Stimulated activated CD4-positive, alpha-beta T cell treated with anti-CD3 and anti-CD28 coated beads, Interleukin-4, amount 100 ng/mL, for 1 hour (primary cell): ENCODE data around the gene CYFIP1.

Source experiments
- DNase-seq: peaks from one replicate; pipeline ENCODE4 v3.0.0-alpha.2; 2020

Gene CYFIP1

GRCh38 chr15:22967084-22967770 is 12.9 kb downstream of the CYFIP1 start:
- no peak for DNase-seq

DNA sequence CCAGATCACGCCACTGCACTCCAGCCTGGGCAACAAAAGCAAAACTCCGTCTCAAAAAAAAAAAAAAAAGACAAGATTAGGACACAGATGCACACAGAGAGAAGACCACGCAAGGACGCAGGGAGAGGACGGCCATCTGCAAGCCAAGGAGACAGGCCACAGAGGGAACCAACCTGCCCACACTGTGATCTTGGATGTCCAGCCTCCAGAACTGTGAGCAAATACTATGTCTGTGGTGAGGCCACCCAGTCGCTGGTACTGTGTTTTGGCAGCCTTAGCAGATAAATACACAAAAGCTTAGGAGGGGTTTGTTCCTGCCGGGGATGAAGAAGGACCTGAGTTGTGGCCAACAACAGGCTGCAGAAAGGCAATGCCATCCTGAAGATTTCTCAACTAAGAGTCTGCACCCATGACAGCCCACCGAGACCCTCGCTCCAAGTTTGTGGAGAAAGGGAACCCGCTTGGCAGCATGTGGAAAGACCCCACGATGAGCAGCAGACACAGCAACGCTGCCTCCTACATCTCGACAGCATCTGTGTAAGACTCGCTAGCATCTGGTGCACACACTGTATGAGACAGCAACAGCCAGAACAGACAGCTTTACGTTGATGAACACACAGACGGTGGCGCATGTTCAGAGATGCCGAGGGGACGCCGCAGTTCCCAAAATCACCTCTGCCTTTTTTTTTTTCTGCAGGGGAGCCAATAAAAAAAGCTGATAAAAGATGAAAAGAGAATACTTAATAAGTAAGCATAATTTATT is 13.7 kb downstream of the CYFIP1 start:
- DNase-seq: no peak

DNA sequence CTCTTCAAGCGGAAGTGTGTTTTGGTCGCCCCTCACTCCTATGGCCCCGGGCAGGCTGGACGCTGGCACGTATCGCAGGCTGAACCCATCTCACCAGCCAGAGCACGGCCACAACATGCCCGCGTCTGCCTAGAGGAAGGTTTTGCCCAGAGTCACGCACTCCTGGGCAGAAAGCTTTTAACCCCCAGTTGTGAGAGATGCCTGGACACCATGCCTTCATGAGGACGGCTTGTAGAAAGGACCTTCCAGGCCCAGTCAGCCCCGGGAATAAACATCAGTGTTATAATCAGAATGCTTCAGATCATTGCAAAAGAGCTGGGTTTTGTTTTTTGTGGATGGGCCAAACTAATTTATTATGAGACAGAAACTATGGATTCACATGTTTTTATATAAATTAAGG is 16.5 kb downstream of the CYFIP1 start:
- no peak for DNase-seq

- no peak for DNase-seq
These were observed 17.6 kb downstream of the CYFIP1 start for GRCh38 chr15:22962611-22963010.

DNA sequence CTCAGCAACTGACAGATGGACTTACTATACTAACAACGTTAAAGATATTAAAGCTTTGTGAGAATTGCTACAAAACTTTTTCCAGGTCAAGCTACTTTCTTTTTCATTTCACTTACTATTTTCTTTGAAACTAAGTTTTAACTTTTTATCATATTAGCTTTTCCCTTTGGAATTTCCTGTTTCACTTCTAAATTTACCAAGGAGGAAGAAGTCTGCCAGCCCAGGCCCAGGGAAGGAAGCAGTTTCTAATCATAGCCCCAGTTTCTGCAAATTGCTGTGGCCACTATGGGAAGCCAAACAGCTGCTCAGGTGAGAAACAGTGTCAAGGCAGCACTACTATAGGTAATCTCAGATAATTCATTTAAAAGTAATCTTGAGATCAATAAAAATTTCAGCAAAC is 18.4 kb downstream of the CYFIP1 start:
- DNase-seq: no peak

GRCh38 chr15:22960556-22960955 is 19.6 kb downstream of the CYFIP1 start:
- DNase-seq: no peak

DNA sequence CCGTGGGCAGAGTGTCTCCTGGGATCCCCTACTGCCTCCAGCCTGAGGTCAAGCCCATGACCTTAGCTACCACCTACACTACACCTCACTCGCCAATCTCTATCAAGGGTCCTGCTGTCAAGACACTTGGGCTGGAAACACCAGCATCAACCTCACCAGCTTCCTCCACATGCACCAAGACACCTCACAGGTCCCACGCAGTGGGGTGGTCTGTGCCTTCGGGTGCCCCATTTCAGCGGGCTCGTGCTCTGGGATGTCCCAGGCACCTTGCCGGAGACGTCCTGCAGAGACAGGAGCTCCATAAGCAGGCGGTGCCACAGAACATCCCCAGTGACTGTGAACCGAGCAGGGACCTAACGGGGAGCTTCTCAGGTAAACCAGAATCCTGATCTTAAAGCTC is 20.0 kb downstream of the CYFIP1 start:
- DNase-seq: no peak

DNA sequence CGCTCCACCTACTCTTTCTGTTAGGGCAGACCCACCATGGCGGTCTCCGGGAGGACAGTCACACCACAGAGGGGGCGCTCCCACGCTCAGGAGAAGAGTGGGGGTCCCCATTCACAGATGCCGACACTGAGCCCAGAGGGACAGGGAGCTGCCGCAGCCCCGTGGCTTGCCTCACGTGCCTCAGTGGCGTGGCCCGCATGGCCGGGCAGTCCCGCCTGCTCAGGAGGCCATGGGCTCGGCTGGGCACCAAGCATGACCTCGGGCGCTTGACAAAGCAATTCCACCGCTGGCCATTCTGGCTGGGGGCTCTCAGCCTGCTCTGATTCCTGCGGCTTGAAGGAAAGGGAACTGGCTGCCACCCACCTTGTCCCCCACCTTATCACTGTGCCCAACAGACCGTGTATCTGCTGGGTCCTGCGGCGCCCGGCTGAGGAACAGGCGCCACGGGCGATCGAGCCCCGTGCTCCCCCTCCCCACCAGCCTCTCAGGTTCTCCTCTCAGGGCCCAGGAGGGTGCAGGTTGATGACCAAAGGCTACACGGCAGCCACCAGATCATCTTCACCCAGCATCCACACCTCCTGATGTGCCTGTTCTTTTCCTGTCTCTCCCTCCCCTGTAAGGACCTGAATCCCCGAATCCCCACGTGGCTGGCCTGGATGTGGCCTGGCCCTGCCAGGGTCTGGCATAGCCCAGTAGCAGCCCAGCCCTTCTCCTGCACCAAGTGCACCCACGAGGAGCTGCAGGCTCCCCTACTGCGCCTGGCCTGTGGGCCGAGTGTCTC is 20.7 kb downstream of the CYFIP1 start:
- DNase-seq: no peak

- DNase-seq: no peak
These were observed 21.5 kb downstream of the CYFIP1 start for GRCh38 chr15:22958487-22959280.

DNA sequence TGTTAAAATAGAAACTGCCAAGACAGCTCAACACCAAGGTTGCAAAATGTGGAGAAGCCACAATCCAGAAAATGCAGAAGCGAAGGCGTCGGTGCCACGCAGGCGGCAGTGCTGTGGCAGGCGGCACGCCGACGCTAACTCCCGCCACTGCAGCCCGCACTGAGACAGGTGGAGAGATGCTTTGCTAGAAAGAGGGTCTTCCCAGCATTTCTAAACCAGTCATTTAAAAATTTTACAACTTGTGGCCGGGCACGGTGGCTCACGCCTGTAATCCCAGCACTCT is 23.2 kb downstream of the CYFIP1 start:
- no peak for DNase-seq

GRCh38 chr15:22956257-22956977 is 23.8 kb downstream of the CYFIP1 start:
- no peak for DNase-seq

DNA sequence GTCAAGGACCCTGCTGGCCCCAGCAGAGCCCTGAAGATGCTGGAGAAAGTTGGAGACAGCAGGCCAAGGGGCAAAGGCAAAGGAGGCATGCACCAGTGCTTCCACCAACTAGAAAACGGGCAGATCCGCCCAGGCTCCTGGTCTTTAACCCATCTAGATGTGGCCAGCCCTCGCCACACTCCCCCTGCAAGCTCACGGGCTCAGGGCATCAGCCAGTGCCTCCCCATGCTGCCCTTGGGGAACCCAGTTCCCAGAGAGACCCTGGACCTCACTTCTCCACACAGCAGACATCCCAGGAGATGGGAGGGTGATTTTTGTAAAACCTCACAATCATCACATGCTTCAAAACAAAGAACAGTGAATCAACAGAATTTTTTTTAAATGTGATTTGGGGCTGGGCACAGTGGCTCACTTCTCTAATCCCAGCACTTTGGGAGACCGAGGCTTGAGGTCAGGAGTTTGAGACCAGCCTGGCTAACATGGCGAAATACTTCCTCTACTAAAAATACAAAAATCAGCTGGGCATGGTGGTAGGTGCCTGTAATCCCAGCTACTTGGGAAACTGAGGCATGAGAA is 24.5 kb downstream of the CYFIP1 start:
- no peak for DNase-seq

DNA sequence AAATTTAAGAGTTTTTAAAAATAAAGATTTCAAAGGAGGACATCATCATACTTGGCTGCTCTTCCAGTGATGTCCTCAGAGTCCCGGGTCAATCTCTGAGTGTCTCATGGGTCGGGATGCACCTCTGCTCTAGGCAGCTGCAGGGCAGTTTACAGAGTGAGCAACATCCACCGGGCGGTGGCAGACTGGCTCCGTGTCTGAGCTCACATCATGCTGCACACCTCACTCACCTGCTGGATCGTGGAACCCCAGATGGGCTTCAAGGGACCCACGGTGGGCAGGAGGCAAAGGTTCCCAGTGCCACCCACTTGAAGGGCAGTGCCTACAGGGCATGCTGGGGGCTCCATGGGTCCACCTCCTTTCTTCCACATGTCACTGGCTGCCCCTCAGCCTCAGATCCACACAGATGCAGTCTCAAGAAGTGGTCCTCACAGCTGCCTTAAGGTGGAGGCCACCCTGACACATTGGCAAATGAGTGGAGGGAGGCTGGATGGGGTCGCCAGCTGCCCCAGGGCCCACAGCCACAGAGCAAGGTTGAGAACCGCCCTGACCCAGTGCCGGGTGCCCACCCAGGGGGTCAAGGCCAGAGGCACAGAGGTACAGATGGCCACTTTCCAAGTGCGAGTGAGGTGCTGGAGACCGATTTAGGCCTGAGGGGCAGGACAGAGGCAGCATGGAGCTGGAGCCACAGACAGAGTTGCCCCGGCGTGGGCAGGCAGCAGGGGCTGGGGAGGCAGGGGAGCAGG is 25.2 kb downstream of the CYFIP1 start:
- no peak for DNase-seq

- no peak for DNase-seq
These were observed 25.8 kb downstream of the CYFIP1 start for GRCh38 chr15:22954326-22954725.

- DNase-seq: no peak
These were observed 27.2 kb downstream of the CYFIP1 start for GRCh38 chr15:22952796-22953579.

- no peak for DNase-seq
These were observed 28.5 kb downstream of the CYFIP1 start for GRCh38 chr15:22951381-22952280.

- no peak for DNase-seq
These were observed 29.2 kb downstream of the CYFIP1 start for GRCh38 chr15:22951031-22951380.

- no peak for DNase-seq
These were observed 29.7 kb downstream of the CYFIP1 start for GRCh38 chr15:22950256-22950990.

DNA sequence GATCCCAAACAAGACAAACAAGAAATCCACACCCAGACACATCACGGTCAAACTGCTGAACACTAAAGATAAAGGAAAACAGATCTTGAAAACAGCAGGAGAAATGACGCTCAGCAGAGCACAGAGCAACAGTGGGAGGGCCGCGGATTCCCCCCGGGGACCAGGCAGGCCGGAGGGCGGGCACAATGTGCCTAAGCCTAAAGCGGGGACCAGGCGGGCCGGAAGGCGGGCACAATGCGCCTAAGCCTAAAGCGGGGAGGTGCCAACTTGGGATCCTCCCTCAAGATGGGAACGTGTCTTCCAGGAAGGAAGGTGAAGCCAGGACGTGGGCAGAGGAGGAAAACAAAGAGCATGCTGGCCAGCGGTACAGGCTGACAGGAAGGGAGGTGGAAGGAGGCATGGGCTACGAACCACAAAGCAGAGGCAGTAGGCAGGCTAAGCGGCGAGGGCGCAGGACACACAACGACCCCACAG is 31.1 kb downstream of the CYFIP1 start:
- no peak for DNase-seq
